Breast epithelium (tissue), 3 donors: ENCODE data around the gene ANTXR1.

Experiments
- CTCF ChIP-seq, 3 donors: fragments of 450-650 bp; IDR thresholded peaks; one replicate each; pipeline ENCODE4 v1.5.1; 2016 to 2017; ENCODE audit warnings: antibody characterized with exemption in 3 of 3, mild to moderate bottlenecking in 3 of 3, moderate library complexity in 3 of 3
- POLR2A ChIP-seq: fragments of 450-650 bp; IDR thresholded peaks from one replicate; pipeline ENCODE4 v1.6.1; 2016; ENCODE audit warnings: antibody characterized with exemption, mild to moderate bottlenecking, moderate library complexity

GRCh38 chr2:69292256-69292655, 279.3 kb downstream of the ANTXR1 start:
- no peak for TF ChIP-seq POLR2A
- no peak for TF ChIP-seq CTCF (IDR thresholded peaks at IDR 0.05)
